AG09319 (cell line): Measurements from ENCODE around the gene CDC14A.

Source experiments
- DNase-seq: peaks from one replicate; pipeline ENCODE4 v3.0.0-alpha.2; 2010; ENCODE audit warnings: low read depth; ENCODE audit errors: extremely low read depth
- TF ChIP-seq, protein P1 (sequence below): IDR thresholded peaks from 2 replicates; pipeline ENCODE4 v1.5.1; 2011; ENCODE audit warnings: low read depth, mild to moderate bottlenecking, inconsistent platforms, low read length, moderate library complexity

The CDC14A gene

DNA sequence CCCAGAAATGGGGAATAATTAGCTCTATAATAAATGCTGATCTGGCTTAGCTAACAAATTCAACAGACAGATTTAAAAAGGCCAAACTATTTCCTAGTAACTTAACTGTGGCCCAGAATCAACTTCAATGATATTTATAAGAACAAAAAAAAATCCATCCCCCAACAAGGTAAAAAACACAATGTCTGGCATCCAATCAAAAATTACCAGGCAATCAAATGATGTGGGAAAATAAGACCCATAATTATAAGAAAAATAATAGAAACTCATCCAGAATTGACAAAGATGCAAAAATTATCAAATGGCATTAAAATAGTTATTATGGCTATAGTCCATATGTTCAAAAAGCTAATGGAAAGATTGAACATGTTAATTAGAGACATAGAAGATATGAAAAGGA, 42.4 kb upstream of the CDC14A start:
- DNase-seq = no peak
- TF ChIP-seq, protein P1, sequence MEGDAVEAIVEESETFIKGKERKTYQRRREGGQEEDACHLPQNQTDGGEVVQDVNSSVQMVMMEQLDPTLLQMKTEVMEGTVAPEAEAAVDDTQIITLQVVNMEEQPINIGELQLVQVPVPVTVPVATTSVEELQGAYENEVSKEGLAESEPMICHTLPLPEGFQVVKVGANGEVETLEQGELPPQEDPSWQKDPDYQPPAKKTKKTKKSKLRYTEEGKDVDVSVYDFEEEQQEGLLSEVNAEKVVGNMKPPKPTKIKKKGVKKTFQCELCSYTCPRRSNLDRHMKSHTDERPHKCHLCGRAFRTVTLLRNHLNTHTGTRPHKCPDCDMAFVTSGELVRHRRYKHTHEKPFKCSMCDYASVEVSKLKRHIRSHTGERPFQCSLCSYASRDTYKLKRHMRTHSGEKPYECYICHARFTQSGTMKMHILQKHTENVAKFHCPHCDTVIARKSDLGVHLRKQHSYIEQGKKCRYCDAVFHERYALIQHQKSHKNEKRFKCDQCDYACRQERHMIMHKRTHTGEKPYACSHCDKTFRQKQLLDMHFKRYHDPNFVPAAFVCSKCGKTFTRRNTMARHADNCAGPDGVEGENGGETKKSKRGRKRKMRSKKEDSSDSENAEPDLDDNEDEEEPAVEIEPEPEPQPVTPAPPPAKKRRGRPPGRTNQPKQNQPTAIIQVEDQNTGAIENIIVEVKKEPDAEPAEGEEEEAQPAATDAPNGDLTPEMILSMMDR = no peak

DNA sequence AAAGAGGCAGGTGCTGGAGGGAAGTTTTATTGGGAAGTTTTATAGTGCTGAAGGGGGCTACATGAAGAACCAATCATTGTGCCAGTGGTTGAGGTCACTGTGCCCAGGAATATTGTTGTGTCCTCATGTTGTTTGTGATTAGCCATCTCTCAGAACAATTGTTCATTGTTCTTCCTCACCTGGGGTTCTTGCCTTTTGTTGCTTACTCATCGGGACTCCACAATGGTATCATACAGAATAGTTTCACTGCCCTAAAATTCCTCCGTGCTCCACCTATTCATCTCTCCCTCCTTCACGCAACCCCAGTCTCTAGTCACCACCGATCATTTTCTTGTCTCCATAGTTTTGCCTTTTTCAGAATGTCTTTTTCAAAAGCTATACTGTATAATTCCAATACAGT, 38.9 kb upstream of the CDC14A start:
- no peak for DNase-seq
- TF ChIP-seq, protein P1 = no peak

DNA sequence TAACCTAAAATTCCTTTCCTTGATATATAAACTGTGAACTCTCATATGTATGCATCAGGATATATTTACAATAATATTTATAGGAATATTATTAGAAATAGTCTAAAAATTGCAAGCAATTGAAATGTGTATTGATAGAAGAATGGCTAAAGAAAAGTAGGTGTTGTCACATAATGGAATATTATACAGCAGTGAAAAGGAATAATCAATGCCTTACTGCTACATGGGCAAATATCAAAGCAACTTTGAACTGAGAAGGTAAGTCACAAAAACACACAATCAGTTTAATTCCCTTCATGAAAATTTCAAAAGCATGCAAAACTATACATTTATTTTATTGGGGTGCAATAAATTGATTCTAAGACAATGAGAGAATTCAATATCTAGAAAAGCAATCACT, 35.7 kb upstream of the CDC14A start:
- DNase-seq = no peak
- TF ChIP-seq, protein P1 = no peak

DNA sequence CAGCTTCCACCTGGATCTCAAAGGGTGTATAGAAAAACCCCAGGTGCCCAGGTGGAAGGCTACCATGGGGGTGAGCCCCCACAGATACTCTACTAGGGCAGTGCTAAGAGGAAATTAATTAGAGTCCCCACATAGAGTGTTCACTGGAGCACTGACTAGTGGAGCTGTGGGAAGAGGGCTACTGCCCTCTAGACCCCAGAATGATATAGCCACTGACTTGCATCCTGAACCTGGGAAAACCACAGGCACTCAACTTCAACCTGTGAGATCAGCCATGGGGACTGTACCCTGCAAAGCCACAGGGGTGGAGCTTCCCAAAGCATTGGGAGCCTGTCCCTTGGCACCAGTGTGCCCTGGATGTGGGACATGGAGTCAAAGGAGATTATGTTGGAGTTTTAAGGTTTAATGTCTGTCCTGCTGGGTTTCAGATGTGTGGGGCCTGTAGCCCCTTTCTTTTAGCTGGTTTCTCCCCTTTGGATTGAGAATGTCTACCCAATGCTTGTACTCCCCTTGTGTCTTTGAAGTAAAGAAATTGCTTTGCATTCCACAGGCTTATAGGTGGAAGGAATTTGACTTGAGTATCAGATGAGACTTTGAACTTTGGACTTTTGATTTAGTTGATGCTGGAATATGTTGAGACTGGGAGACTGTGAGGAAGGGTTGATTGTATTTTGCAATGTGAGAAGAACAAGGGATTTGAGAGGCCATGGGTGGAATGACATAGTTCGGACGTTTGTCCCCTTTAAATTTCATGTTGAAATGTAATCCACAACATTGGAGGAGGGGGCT, 31.8 kb upstream of the CDC14A start:
- TF ChIP-seq, protein P1 = no peak
- DNase-seq = no peak

DNA sequence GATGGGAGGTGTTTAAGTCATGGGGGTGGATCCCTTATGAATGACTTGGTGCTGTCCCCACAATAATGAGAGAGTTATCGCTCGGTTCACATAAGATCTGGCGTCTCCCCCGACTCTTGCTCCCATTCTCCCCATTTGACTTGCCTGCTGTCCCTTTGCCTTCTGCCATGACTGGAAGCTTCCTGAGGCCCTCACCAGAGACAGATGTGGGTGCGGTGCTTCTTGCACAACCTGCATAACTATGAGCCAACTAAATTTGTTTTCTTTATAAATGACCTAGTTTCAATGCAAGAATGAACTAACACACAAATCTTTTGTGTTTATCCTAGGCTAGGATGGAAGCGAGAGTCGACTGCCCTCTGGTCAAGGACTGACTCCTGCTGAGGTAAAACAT, 31.2 kb upstream of the CDC14A start:
- no peak for DNase-seq
- TF ChIP-seq, protein P1 = no peak

DNA sequence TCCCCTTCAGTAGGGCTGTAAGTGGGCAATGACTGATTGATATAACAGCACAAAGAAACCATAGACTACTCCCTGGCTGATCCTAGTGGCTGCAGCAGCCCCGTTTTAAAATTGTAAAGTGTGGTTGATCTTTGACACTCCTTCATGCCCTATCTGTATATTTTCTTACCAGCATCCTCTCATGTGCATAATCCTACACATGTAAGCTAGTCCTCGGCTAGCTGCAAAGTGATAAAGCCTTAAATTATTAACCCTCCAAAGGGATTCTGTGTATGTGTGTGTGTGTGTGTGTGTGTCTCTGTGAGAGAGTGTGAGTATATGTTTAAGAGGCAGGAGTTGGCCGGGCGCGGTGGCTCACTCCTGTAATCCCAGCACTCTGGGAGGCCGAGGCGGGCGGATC, 30.8 kb upstream of the CDC14A start:
- TF ChIP-seq, protein P1 = no peak
- DNase-seq = no peak

DNA sequence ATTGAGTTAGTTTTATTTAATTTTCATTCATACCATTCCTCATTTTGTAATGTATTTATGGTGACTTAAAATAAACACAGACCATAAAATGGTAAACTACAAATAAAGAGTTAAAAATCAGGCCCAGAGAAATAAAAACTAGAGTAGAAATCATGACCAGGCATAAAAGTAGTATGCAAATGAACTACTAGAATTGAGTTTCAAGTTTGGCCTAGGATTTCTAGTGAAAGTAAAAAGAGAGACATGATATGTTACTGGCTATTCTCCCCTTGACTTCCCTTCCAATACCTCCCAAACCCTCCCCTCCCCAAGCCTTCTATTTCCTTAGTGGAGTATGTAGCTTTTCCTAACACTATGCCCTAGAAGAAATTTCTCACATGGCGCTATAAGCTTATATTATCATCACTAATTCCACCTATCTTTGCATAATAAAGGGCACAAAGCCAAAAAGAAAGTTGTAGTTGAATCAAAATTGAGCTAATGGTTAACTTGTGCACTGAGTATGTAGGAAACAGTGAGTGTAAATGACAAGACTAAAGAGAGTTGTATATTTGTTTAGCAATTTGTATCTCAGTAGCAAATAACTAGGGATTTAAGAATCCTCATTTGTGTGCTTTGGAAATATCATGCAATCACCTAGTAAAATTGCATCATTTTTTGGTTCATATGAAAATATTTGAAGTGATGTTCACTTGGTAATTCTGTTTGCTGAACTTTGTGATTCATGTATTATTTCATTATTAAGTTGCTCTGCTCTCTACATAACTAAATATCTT, 29.7 kb upstream of the CDC14A start:
- peak; percentile 15 for DNase-seq
- TF ChIP-seq, protein P1 = no peak
